ENCODE measurements around the gene DKK1.

DKK1 gene

GRCh38 chr10:52313933-52314821, at the start of gene DKK1:
Gene DKK1, plus strand, starts transcription at chr10:52314281. Its CDS starts 154 bp downstream, at chr10:52314435.
- Histone ChIP-seq H3K36me3 (no peaks in the 10 kb centered on the region), H3K27me3 (peaks cover 80% of the 10 kb centered on the region), H3K27ac (no peak within 1 kb of the TSS), H3K9me3 (no peaks in the 10 kb centered on the region), H3K4me1 (ENCODE audit: control insufficient read depth in 1 of 2, insufficient read depth in 1 of 2, low read depth in 1 of 2, low read length in 1 of 2) (no peaks in the 10 kb centered on the region), H3K4me3 (ENCODE audit: low read depth in 1 of 2, low read length in 1 of 2) (no peak within 1 kb of the TSS)
- no peak for TF ChIP-seq CTCF (IDR thresholded peaks at IDR 0.05)

GRCh38 chr10:52265131-52265926, 48.8 kb upstream of the DKK1 start:
- H3K27me3 ChIP-seq = no peaks in the 10 kb centered on the region
- H3K4me1 ChIP-seq (ENCODE audit: control insufficient read depth in 1 of 2, insufficient read depth in 1 of 2, low read depth in 1 of 2, low read length in 1 of 2) = no peaks in the 10 kb centered on the region
- H3K4me3 ChIP-seq (ENCODE audit: low read depth in 1 of 2, low read length in 1 of 2) = no peak overlapping the region
- H3K9me3 ChIP-seq = no peaks in the 10 kb centered on the region
- no peak for TF ChIP-seq CTCF (IDR thresholded peaks at IDR 0.05)
- H3K36me3 ChIP-seq = no peaks in the 10 kb centered on the region
- H3K27ac ChIP-seq = no peak overlapping the region

- no peak for TF ChIP-seq CTCF (IDR thresholded peaks at IDR 0.05)
- no peaks in the 10 kb centered on the region for H3K36me3 ChIP-seq
- H3K4me3 ChIP-seq (ENCODE audit: low read depth in 1 of 2, low read length in 1 of 2) = no peak overlapping the region
- H3K27me3 ChIP-seq = no peaks in the 10 kb centered on the region
- H3K9me3 ChIP-seq = no peaks in the 10 kb centered on the region
- no peaks in the 10 kb centered on the region for H3K4me1 ChIP-seq (ENCODE audit: control insufficient read depth in 1 of 2, insufficient read depth in 1 of 2, low read depth in 1 of 2, low read length in 1 of 2)
- no peak overlapping the region for H3K27ac ChIP-seq
These were observed 47.2 kb upstream of the DKK1 start for GRCh38 chr10:52266858-52267257.

GRCh38 chr10:52268790-52269189, 45.3 kb upstream of the DKK1 start:
- no peaks in the 10 kb centered on the region for H3K4me1 ChIP-seq (ENCODE audit: control insufficient read depth in 1 of 2, insufficient read depth in 1 of 2, low read depth in 1 of 2, low read length in 1 of 2)
- H3K27ac ChIP-seq = no peak overlapping the region
- H3K36me3 ChIP-seq = no peaks in the 10 kb centered on the region
- H3K4me3 ChIP-seq (ENCODE audit: low read depth in 1 of 2, low read length in 1 of 2) = no peak overlapping the region
- no peaks in the 10 kb centered on the region for H3K27me3 ChIP-seq
- no peaks in the 10 kb centered on the region for H3K9me3 ChIP-seq
- no peak for TF ChIP-seq CTCF (IDR thresholded peaks at IDR 0.05)

- Histone ChIP-seq H3K9me3 (no peaks in the 10 kb centered on the region), H3K27me3 (no peaks in the 10 kb centered on the region), H3K27ac (no peak overlapping the region), H3K4me3 (ENCODE audit: low read depth in 1 of 2, low read length in 1 of 2) (no peak overlapping the region), H3K4me1 (ENCODE audit: control insufficient read depth in 1 of 2, insufficient read depth in 1 of 2, low read depth in 1 of 2, low read length in 1 of 2) (no peaks in the 10 kb centered on the region), H3K36me3 (no peaks in the 10 kb centered on the region)
- no peak for TF ChIP-seq CTCF (IDR thresholded peaks at IDR 0.05)
These were observed 44.8 kb upstream of the DKK1 start for GRCh38 chr10:52269233-52269632.
